ENCODE measurements around the gene FBLN7. TPM values are rescaled to one million over a fixed set of nuclear protein-coding genes. Genes with fewer than 3 reads are reported as not detected.

The FBLN7 gene
- total RNA-seq, 1 donor from 2014 or later: 0.20 TPM

DNA sequence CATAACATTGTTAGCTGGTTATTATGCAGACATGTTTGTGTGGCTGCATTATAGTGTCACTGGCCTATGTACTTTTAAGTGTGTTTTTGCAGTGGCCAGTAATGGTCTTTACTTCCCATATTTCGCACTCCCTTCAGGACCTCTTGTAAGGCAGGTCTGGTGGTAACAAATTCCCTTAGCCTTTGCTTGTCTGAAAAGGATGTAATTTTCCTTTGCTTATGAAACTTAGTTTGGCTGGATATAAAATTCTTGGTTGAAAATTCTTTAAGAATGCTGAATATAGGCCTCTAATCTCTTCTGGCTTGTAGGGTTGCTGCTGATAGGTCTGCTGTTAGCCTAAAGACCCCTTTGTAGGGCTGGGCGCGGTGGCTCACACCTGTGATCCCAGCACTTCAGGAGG, 82.0 kb downstream of the FBLN7 start:
- Mint-ChIP-seq H3K27me3 (ENCODE audit: unreplicated experiment) (no peaks in the 10 kb centered on the region), H3K9me3 (ENCODE audit: unreplicated experiment) (peaks cover 4% of the 10 kb centered on the region), H3K36me3 (ENCODE audit: unreplicated experiment) (peaks cover 19% of the 10 kb centered on the region), H3K4me3 (ENCODE audit: unreplicated experiment) (no peak overlapping the region), H3K4me1 (ENCODE audit: low read depth, unreplicated experiment) (no peaks in the 10 kb centered on the region), H3K27ac (ENCODE audit: unreplicated experiment) (no peak overlapping the region)
- DNase-seq: no peak
- TF ChIP-seq, protein P1, sequence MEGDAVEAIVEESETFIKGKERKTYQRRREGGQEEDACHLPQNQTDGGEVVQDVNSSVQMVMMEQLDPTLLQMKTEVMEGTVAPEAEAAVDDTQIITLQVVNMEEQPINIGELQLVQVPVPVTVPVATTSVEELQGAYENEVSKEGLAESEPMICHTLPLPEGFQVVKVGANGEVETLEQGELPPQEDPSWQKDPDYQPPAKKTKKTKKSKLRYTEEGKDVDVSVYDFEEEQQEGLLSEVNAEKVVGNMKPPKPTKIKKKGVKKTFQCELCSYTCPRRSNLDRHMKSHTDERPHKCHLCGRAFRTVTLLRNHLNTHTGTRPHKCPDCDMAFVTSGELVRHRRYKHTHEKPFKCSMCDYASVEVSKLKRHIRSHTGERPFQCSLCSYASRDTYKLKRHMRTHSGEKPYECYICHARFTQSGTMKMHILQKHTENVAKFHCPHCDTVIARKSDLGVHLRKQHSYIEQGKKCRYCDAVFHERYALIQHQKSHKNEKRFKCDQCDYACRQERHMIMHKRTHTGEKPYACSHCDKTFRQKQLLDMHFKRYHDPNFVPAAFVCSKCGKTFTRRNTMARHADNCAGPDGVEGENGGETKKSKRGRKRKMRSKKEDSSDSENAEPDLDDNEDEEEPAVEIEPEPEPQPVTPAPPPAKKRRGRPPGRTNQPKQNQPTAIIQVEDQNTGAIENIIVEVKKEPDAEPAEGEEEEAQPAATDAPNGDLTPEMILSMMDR (IDR thresholded peaks at IDR 0.05; ENCODE audit: partially characterized antibody, unreplicated experiment): no peak

DNA sequence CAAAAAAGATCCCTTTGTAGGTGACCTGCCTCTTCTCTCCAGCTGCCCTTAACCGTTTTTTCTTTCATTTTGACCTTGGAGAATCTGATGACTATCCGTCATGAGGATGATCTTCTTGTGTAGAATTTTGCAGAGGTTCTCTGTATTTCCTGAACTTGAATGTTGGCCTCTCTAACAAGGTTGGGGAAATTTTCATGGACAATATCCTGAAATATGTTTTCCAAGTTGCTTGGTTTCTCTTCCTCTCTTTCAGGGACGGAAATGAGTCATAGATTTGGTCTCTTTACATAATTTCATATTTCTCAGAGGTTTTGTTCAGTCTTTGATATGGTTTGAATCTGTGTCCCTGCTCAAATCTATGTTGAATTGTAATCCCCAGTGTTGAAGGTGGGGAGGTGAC, 82.6 kb downstream of the FBLN7 start:
- Mint-ChIP-seq H3K36me3 (ENCODE audit: unreplicated experiment) (peaks cover 19% of the 10 kb centered on the region), H3K4me3 (ENCODE audit: unreplicated experiment) (no peak overlapping the region), H3K4me1 (ENCODE audit: low read depth, unreplicated experiment) (no peaks in the 10 kb centered on the region), H3K27ac (ENCODE audit: unreplicated experiment) (no peak overlapping the region), H3K9me3 (ENCODE audit: unreplicated experiment) (peaks cover 4% of the 10 kb centered on the region), H3K27me3 (ENCODE audit: unreplicated experiment) (no peaks in the 10 kb centered on the region)
- no peak for DNase-seq
- TF ChIP-seq, protein P1 (IDR thresholded peaks at IDR 0.05; ENCODE audit: partially characterized antibody, unreplicated experiment): no peak

DNA sequence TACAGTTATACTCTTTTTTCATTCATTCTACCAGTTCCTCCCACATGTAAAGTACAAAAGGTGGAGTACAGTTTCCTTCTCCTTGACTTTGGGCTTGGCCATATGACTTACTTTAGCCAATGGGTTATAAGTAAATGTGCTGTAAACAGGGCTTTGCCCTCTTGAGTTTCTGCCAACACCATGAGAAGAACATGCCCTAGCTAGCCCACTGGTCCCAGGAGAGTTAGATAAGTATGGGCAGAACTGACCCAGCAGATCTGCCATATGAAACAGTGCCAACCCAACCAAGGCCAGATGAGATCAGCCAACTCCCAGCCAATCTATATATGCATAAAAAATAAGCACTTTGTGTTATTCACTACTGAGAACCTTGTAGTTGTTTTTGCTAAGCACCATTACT, 91.2 kb downstream of the FBLN7 start:
- H3K4me1 Mint-ChIP-seq (ENCODE audit: low read depth, unreplicated experiment): no peaks in the 10 kb centered on the region

DNA sequence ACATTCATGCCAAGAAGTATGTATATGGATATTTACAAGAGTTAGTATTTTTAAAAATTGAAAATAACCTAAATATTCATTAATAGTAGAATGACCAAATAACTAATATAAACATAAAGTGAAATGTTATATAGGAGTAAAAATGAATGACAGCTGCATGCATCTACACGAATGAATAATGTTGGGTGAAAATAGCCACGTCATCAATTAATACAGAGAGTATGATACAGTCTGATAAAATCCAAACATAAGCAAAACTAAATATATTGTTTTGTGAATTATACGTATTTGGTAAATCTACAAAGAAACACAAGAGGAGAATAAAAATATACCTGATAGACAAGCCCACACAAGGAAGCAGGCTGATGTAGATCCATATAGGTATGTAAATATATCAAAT, 92.2 kb downstream of the FBLN7 start:
- Mint-ChIP-seq H3K27me3 (ENCODE audit: unreplicated experiment) (peaks cover 1% of the 10 kb centered on the region), H3K4me1 (ENCODE audit: low read depth, unreplicated experiment) (no peaks in the 10 kb centered on the region), H3K9me3 (ENCODE audit: unreplicated experiment) (no peaks in the 10 kb centered on the region), H3K36me3 (ENCODE audit: unreplicated experiment) (peaks cover 7% of the 10 kb centered on the region), H3K4me3 (ENCODE audit: unreplicated experiment) (no peak overlapping the region), H3K27ac (ENCODE audit: unreplicated experiment) (no peak overlapping the region)
- DNase-seq: no peak
- TF ChIP-seq, protein P1 (IDR thresholded peaks at IDR 0.05; ENCODE audit: partially characterized antibody, unreplicated experiment): no peak

More for the DNA sequence above, 91.2 kb downstream of the FBLN7 start:
- TF ChIP-seq, protein P1 (IDR thresholded peaks at IDR 0.05; ENCODE audit: partially characterized antibody, unreplicated experiment): no peak
- no peak for DNase-seq
- H3K27ac Mint-ChIP-seq (ENCODE audit: unreplicated experiment): no peak overlapping the region
- no peak overlapping the region for H3K4me3 Mint-ChIP-seq (ENCODE audit: unreplicated experiment)
- H3K27me3 Mint-ChIP-seq (ENCODE audit: unreplicated experiment): peaks cover 1% of the 10 kb centered on the region
- H3K36me3 Mint-ChIP-seq (ENCODE audit: unreplicated experiment): peaks cover 7% of the 10 kb centered on the region
- no peaks in the 10 kb centered on the region for H3K9me3 Mint-ChIP-seq (ENCODE audit: unreplicated experiment)

Other genes starting within 250 kb of the FBLN7 start
- 2.3 TPM for gene MERTK, start 239.8 kb upstream of the FBLN7 start, total RNA-seq (ENCODE audit: unreplicated experiment)
- 8.6 TPM for gene TMEM87B, start 83.1 kb upstream of the FBLN7 start, total RNA-seq (ENCODE audit: unreplicated experiment)
- gene ZC3H8, start 116.7 kb downstream of the FBLN7 start, total RNA-seq (ENCODE audit: unreplicated experiment): 13.1 TPM
- 14.0 TPM for gene ZC3H6, start 137.2 kb downstream of the FBLN7 start, total RNA-seq (ENCODE audit: unreplicated experiment)